Lung (tissue), 12 donors: ENCODE results near the gene SLIT1. TPM values are rescaled to one million over a fixed set of nuclear protein-coding genes. Genes with fewer than 3 reads are reported as not detected.

Source experiments
- ATAC-seq: fragments of 200-7000 bp; cut with Tn5 transposase; one replicate; pipeline ENCODE4 v1.9.1; 2020; ENCODE audit warnings: moderate number of reproducible peaks; ENCODE audit not compliant: insufficient read depth, low FRiP score
- DNase-seq, 3 donors: peaks; one replicate each; pipeline ENCODE4 v3.0.0-alpha.2; 2013 to 2017
- H3K27ac ChIP-seq, 2 donors: one replicate each; pipeline ENCODE4 v1.5.1; 2013; ENCODE audit warnings: mild to moderate bottlenecking in 2 of 2, moderate library complexity in 2 of 2, control low read depth in 1 of 2, inconsistent platforms in 1 of 2, low read depth in 1 of 2, low read length in 1 of 2
- H3K27me3 ChIP-seq, 3 donors: one replicate each; pipeline ENCODE4 v1.5.1; 2013; ENCODE audit warnings: low read length in 2 of 3; ENCODE audit not compliant: control insufficient read depth in 3 of 3, insufficient read depth in 3 of 3
- H3K36me3 ChIP-seq, 4 donors: one replicate each; pipeline ENCODE4 v1.5.1; 2013; ENCODE audit warnings: low read length in 4 of 4, mild to moderate bottlenecking in 1 of 4, moderate library complexity in 1 of 4; ENCODE audit not compliant: control insufficient read depth in 4 of 4, insufficient read depth in 4 of 4
- H3K4me1 ChIP-seq, 5 donors: one replicate each; pipeline ENCODE4 v1.5.1; 2013; ENCODE audit warnings: low read length in 5 of 5, mild to moderate bottlenecking in 2 of 5, moderate library complexity in 1 of 5; ENCODE audit not compliant: control insufficient read depth in 5 of 5, insufficient read depth in 5 of 5
- H3K4me3 ChIP-seq: one replicate; pipeline ENCODE4 v1.5.1; 2013; ENCODE audit warnings: mild to moderate bottlenecking, control low read depth, moderate library complexity
- H3K9ac ChIP-seq, 2 donors: one replicate each; pipeline ENCODE4 v1.5.1; 2013; ENCODE audit warnings: low read length in 2 of 2, control low read depth in 1 of 2; ENCODE audit not compliant: insufficient read depth in 1 of 2
- H3K9me3 ChIP-seq, 4 donors: one replicate each; pipeline ENCODE4 v1.5.1; 2013; ENCODE audit warnings: low read length in 3 of 4, mild to moderate bottlenecking in 1 of 4, moderate library complexity in 1 of 4; ENCODE audit not compliant: control insufficient read depth in 4 of 4, insufficient read depth in 3 of 4
- WGBS, 2 donors: extraction: QIAGEN DNeasy Blood & Tissue Kit; methylation state at CpG; one replicate each; pipeline ENCODE4 v1.1.7; 2013; 5-methylcytosine and 5-hydroxymethylcytosine counted together
- polyA plus RNA-seq, 2 donors: library from polyadenylated mRNA; stranded (reverse); fragments of 200-250 nt; gene quantifications; one replicate each; pipeline ENCODE4 v1.2.1, GENCODE V29; 2013
- total RNA-seq, 2 donors: library from RNA; depleted of rRNA in 1 of 2; stranded (reverse); fragments of >200 nt in 1 of 2; gene quantifications; one replicate each; pipeline ENCODE4 v1.2.1, GENCODE V29; 2014 to 2021
- TF ChIP-seq, protein P1 (sequence below): IDR thresholded peaks from 2 replicates; pipeline ENCODE4 v1.5.1; 2012; ENCODE audit warnings: mild to moderate bottlenecking; ENCODE audit errors: control extremely low read depth, extremely low read depth
- donor health status: control.
- donor health status: control.
- donor health status: Bipolar disorder and iron deficiency.
- donor health status: healthy.
- donor health status: DM: yes; HTN: yes; CAD: no.

SLIT1 gene
- total and polyA plus RNA-seq, 4 donors, result 0.39 to 5.6 (median 0.57) TPM

DNA sequence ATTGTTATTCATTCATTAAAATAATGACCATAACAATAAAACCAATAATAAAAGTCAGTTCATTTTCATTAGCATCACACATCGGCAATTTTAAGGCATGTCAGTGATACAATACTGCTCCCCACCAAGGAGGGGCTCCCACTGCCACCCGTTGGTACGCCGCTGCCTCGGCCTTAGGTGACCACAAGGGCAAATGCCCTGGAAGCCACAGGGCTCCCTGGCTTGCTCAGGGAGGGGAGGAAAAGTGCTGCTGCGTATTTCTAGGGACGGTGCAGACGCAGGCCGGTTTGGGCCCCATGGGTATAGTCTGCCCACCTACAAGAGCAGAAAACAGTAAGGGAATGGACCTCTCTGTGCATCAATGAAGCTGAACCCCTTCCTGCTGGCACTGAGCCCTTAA lies 85.1 kb downstream of the SLIT1 start:
- no peak overlapping the region for H3K27ac ChIP-seq
- 90 to 94% methylated on average over 9 of the region's 9 CpGs for WGBS, 2 donors
- TF ChIP-seq, protein P1, sequence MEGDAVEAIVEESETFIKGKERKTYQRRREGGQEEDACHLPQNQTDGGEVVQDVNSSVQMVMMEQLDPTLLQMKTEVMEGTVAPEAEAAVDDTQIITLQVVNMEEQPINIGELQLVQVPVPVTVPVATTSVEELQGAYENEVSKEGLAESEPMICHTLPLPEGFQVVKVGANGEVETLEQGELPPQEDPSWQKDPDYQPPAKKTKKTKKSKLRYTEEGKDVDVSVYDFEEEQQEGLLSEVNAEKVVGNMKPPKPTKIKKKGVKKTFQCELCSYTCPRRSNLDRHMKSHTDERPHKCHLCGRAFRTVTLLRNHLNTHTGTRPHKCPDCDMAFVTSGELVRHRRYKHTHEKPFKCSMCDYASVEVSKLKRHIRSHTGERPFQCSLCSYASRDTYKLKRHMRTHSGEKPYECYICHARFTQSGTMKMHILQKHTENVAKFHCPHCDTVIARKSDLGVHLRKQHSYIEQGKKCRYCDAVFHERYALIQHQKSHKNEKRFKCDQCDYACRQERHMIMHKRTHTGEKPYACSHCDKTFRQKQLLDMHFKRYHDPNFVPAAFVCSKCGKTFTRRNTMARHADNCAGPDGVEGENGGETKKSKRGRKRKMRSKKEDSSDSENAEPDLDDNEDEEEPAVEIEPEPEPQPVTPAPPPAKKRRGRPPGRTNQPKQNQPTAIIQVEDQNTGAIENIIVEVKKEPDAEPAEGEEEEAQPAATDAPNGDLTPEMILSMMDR, result no peak

DNA sequence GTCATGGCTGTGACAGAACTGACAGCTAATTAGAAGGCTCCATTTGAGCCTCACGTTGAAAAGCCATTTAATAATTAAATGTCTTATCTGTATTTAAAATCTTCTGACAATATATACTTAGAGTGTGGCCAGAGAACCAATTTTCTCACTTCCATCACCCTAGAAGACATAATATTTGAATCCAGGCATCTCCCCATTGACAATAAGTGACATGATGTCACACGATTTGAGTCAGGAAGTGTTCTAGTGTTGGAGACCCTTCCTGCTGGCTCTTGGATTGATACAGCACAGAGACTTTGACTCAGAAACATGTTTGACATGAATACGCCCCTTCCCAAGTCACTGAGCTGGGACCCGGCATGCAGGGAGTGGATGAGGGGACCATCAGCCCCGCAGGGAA lies 85.9 kb downstream of the SLIT1 start:
- no peak overlapping the region for H3K27ac ChIP-seq
- DNase-seq (no peak), ATAC-seq (no peak)
- H3K9me3 ChIP-seq, result no peaks in the 10 kb centered on the region
- peaks cover 0 to 2% (median 0%) of the 10 kb centered on the region in 4 donors for H3K36me3 ChIP-seq
- TF ChIP-seq, protein P1, result no peak
- H3K9ac ChIP-seq, result no peak overlapping the region
- H3K27me3 ChIP-seq, result peaks cover 0 to 2% (median 0%) of the 10 kb centered on the region in 3 donors
- H3K4me3 ChIP-seq, result no peak overlapping the region
- 74 to 79% methylated on average over 5 of the region's 5 CpGs for WGBS, 2 donors
- H3K4me1 ChIP-seq, result peaks cover 0 to 16% (median 3%) of the 10 kb centered on the region in 5 donors

More for the DNA sequence above, 85.1 kb downstream of the SLIT1 start:
- Histone ChIP-seq H3K4me1 (peaks cover 0 to 16% (median 3%) of the 10 kb centered on the region in 5 donors), H3K27me3 (peaks cover 0 to 2% (median 0%) of the 10 kb centered on the region in 3 donors), H3K9me3 (no peaks in the 10 kb centered on the region), H3K4me3 (no peak overlapping the region), H3K36me3 (peaks cover 0 to 2% (median 0%) of the 10 kb centered on the region in 4 donors), H3K9ac (no peak overlapping the region)
- no peak for DNase-seq
- no peak for ATAC-seq

DNA sequence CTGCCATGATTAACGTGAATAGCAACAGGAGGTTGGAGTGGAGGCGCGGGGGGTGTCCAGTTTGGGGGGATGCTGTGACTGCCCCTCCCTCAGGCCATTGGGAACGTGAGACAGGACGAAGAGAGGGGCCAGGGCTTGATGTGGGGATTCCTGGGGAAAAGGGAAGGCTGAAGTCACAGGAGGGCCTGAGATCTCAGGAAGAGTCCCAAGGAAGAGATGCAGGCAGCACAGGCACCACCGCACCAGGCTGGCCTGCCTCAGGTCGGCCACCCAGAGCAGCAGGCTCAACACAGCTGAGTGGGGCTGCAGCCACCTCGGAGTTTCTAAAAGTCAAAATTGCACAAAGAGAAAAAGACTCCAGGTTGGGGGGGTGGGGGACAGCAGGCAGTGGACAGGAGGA lies 86.7 kb downstream of the SLIT1 start:
- TF ChIP-seq, protein P1, result no peak
- no peak for ATAC-seq
- peaks cover 0 to 16% (median 3%) of the 10 kb centered on the region in 5 donors for H3K4me1 ChIP-seq
- H3K36me3 ChIP-seq, result no peaks in the 10 kb centered on the region
- no peak overlapping the region for H3K4me3 ChIP-seq
- H3K27me3 ChIP-seq, result peaks cover 0 to 2% (median 0%) of the 10 kb centered on the region in 3 donors
- no peak overlapping the region for H3K9ac ChIP-seq
- no peaks in the 10 kb centered on the region for H3K9me3 ChIP-seq
- no peak overlapping the region for H3K27ac ChIP-seq
- 84% methylated on average over 8 of the region's 8 CpGs for WGBS, 2 donors
- no peak for DNase-seq

DNA sequence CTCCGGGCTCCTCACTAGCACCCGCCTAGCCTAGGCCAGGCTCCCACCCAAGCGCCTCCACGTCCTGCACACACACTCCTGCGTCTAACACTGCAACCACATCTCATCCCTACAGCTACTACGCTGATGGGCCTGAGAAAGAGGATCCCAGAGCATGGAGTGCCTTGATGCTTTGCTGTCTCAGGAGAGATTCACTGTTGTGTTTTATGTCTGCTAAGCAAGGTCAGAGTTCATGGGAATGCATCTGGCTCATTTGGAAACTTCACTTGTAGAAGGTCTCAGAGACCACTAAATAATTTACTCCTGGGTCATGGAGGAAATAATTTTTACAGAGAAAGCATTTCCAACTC lies 88.7 kb downstream of the SLIT1 start:
- TF ChIP-seq, protein P1, result no peak
- Histone ChIP-seq H3K9me3 (no peaks in the 10 kb centered on the region), H3K27me3 (peaks cover 0 to 2% (median 0%) of the 10 kb centered on the region in 3 donors), H3K27ac (no peak overlapping the region), H3K4me1 (peaks cover 0 to 16% (median 3%) of the 10 kb centered on the region in 5 donors), H3K4me3 (no peak overlapping the region), H3K9ac (no peak overlapping the region), H3K36me3 (no peaks in the 10 kb centered on the region)
- DNase-seq (no peak), ATAC-seq (no peak)
- 70 to 80% methylated on average over 6 of the region's 6 CpGs for WGBS, 2 donors
